GM12878 (cell line): Measurements from ENCODE around the gene EDEM3. TPM values are rescaled to one million over a fixed set of nuclear protein-coding genes. Genes with fewer than 3 reads are reported as not detected.

ENCODE experiments used
- ATAC-seq: fragments of 200-7000 bp; cut with Tn5 transposase; 3 replicates; pipeline ENCODE4 v1.9.1; 2020; ENCODE audit warnings: mild to moderate bottlenecking, moderate library complexity
- BruUV-seq: library from RNA; stranded (reverse); fragments of 400-500 nt; replicated peaks from 2 replicates; lab custom pipeline; 2021; lab: Mats Ljungman, UMichigan
- CTCF ChIA-PET: fragments of 300-600 bp; sonication (Branson Sonifier 250); formaldehyde crosslinking; extraction: SDS; loops from one replicate; lab custom pipeline; 2021; ENCODE audit warnings: inconsistent platforms; lab: Yijun Ruan, JAX
- POLR2A ChIA-PET: fragments of 350-600 bp; formaldehyde crosslinking; extraction: SDS; loops from one replicate; lab custom pipeline; 2021; ENCODE audit warnings: inconsistent platforms; lab: Charles Lee
- RAD21 ChIA-PET: fragments of 300-600 bp; sonication (Branson Sonifier 250); formaldehyde crosslinking; loops from one replicate; lab custom pipeline; 2023; ENCODE audit warnings: antibody characterized with exemption; ENCODE audit not compliant: unreplicated experiment; lab: Charles Lee
- SMC1A ChIA-PET: fragments of 300-600 bp; sonication (Branson Sonifier 250); formaldehyde crosslinking; loops from one replicate; lab custom pipeline; 2023; ENCODE audit not compliant: unreplicated experiment, uncharacterized antibody; lab: Charles Lee
- DNase-seq: peaks from one replicate; pipeline ENCODE4 v3.0.0-alpha.2; 2011; ENCODE audit warnings: low read depth, low spot score
- FAIRE-seq: peaks from 3 replicates; lab custom pipeline; 2011; peaks lifted over from hg19 to GRCh38; lab: Jason Lieb, UNC
- H2AFZ ChIP-seq: 2 replicates; pipeline ENCODE4 v1.6.0; 2011; ENCODE audit warnings: low read depth, low read length, control low read depth; ENCODE audit not compliant: control insufficient read depth
- H3K27ac ChIP-seq: 2 replicates; pipeline ENCODE4 v1.5.1; 2011; ENCODE audit warnings: control low read depth; ENCODE audit not compliant: control insufficient read depth, insufficient read depth
- H3K27me3 ChIP-seq, 2 experiments: replicated peaks in 1 of 2; 2 replicates each; pipeline versions ENCODE4 v1.6.0 to v1.6.1; 2011; ENCODE audit warnings: low read length in 1 of 2; ENCODE audit not compliant: control insufficient read depth in 2 of 2, insufficient read depth in 2 of 2
- H3K36me3 ChIP-seq, 2 experiments: 2 replicates each; pipeline ENCODE4 v1.5.1; 2011; ENCODE audit warnings: low read length in 1 of 2; ENCODE audit not compliant: control insufficient read depth in 2 of 2, insufficient read depth in 2 of 2
- H3K4me1 ChIP-seq: 2 replicates; pipeline ENCODE4 v1.6.1; 2011; ENCODE audit warnings: mild to moderate bottlenecking, low read length, moderate library complexity, mixed read lengths; ENCODE audit not compliant: control insufficient read depth, insufficient read depth
- H3K4me2 ChIP-seq: 2 replicates; pipeline ENCODE4 v1.6.0; 2011; ENCODE audit warnings: control low read depth; ENCODE audit not compliant: control insufficient read depth, insufficient read depth
- H3K4me3 ChIP-seq: fragments of 200-600 bp; sonication (generic); 2 replicates; pipeline ENCODE4 v1.5.1; 2016
- H3K79me2 ChIP-seq: 2 replicates; pipeline ENCODE4 v1.6.0; 2011; ENCODE audit warnings: low read length; ENCODE audit not compliant: control insufficient read depth, insufficient read depth
- H3K9ac ChIP-seq: 2 replicates; pipeline ENCODE4 v1.8.0; 2011; ENCODE audit warnings: low read length, control low read depth, mixed read lengths; ENCODE audit not compliant: control insufficient read depth, insufficient read depth
- H3K9me3 ChIP-seq: replicated peaks from 3 replicates; pipeline ENCODE4 v1.5.1; 2011; ENCODE audit warnings: mild to moderate bottlenecking, low read length; ENCODE audit not compliant: control insufficient read depth, insufficient read depth
- H4K20me1 ChIP-seq: 2 replicates; pipeline ENCODE4 v1.6.0; 2011; ENCODE audit not compliant: control insufficient read depth, insufficient read depth
- CEBPB ChIP-seq, 2 experiments: fragments of 150-350 bp in 1 of 2; IDR thresholded peaks; 2 replicates each; pipeline ENCODE4 v1.6.1; 2012 to 2014; ENCODE audit warnings: low read depth in 2 of 2, low read length in 2 of 2, borderline replicate concordance in 1 of 2, inconsistent platforms in 1 of 2
- NFIC ChIP-seq: IDR thresholded peaks from 2 replicates; pipeline ENCODE4 v1.6.1; 2012; ENCODE audit warnings: low read depth, mild to moderate bottlenecking, inconsistent platforms, low read length, moderate library complexity
- POLR2AphosphoS5 ChIP-seq: IDR thresholded peaks from 2 replicates; pipeline ENCODE4 v1.6.1; 2011; ENCODE audit warnings: mild to moderate bottlenecking, low read length, inconsistent platforms
- SMAD1 ChIP-seq: fragments of 450-650 bp; IDR thresholded peaks from 2 replicates; pipeline ENCODE4 v1.6.1; 2018; ENCODE audit warnings: mild to moderate bottlenecking, low read depth; ENCODE audit not compliant: partially characterized antibody
- WGBS: methylation state at CpG from one replicate; pipeline ENCODE4 v1.1.6; 2016; ENCODE audit warnings: low lambda C conversion rate; ENCODE audit not compliant: insufficient replicate concordance, insufficient coverage; ENCODE audit errors: missing lambda C conversion rate; 5-methylcytosine and 5-hydroxymethylcytosine counted together
- in situ Hi-C: fragments of 300-500 bp; cut with MboI; formaldehyde crosslinking; loops from 9 replicates; pipeline ENCODE4 v1.14.3; 2018; ENCODE audit warnings: mixed read lengths
- intact Hi-C: fragments of 100-400 bp; cut with micrococcal nuclease; formaldehyde crosslinking; loops from one replicate; pipeline ENCODE4 v1.14.2; 2022; ENCODE audit not compliant: unreplicated experiment
- polyA plus RNA-seq, 11 experiments: library from polyadenylated mRNA; depleted of rRNA in 4 of 11; unstranded in 6 of 11; stranded (reverse) in 5 of 11; fragments of >200 nt; fragmentation: Nextera tagmentation in 4 of 11; fragmentation: Illumina TruSeq in 1 of 11; extraction: Ambion mirVana in 4 of 11; extraction: Trizol in 1 of 11; gene quantifications; 1 replicate in 1 of 11; 2 replicates in 10 of 11; pipeline versions ENCODE4 v1.2.1 to v1.2.3, GENCODE V29; 2011 to 2016; ENCODE audit warnings: inconsistent platforms in 2 of 11, missing spikeins in 2 of 11, low read depth in 1 of 11
- total RNA-seq, 4 experiments: library from RNA; depleted of rRNA in 3 of 4; stranded (reverse); fragments of >200 nt in 3 of 4; fragmentation: Illumina TruSeq in 1 of 4; extraction: Trizol in 1 of 4; gene quantifications; 2 replicates each; pipeline versions ENCODE4 v1.2.1 to v1.2.3, GENCODE V29; 2013 to 2021
- TF ChIP-seq, protein P1 (sequence below): fragments of 450-650 bp; IDR thresholded peaks from 2 replicates; pipeline ENCODE4 v1.6.1; 2016; ENCODE audit warnings: mild to moderate bottlenecking
- TF ChIP-seq, protein P2 (sequence below): fragments of 450-650 bp; IDR thresholded peaks from 2 replicates; pipeline ENCODE4 v1.6.1; 2017; ENCODE audit warnings: mild to moderate bottlenecking, moderate library complexity

EDEM3 gene
- total and polyA plus RNA-seq, 10 of the 15 experiments (the other 5 are each of a cell fraction or from before 2014, with no cell fraction given): 6.4 to 19.3 (median 14.3) TPM

DNA sequence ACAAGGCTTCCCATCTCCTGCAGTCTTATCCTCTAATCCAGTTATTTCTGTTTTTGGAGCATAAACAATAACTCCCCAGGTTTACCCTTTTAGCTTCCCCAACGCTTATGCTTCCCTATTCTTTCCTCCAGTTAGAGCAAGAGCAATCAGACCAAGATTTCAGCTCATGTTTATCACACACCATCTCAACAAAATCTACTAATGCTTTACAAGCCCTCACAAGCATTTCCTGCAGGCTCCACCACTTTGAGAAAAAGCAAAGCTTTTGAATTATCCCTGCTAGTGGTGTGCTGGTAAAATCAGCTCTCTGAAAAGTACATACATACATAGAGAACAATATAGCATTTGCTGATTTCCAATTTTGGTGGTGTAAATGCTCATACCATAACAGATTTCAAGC lies 92.9 kb downstream of the EDEM3 start:
- ATAC-seq: no peak
- Histone ChIP-seq H3K4me1 (no peaks in the 10 kb centered on the region), H3K9me3 (no peaks in the 10 kb centered on the region), H3K4me3 (no peak overlapping the region), H3K4me2 (no peak overlapping the region), H3K36me3 (no peaks in the 10 kb centered on the region), H3K79me2 (no peaks in the 10 kb centered on the region), H3K27ac (no peak overlapping the region), H2AFZ (no peak overlapping the region), H3K9ac (no peak overlapping the region), H3K27me3 (peaks cover 0 to 3% of the 10 kb centered on the region in 2 experiments; a peak in 2 of 4 replicates), H4K20me1 (no peaks in the 10 kb centered on the region)
- no TSS peak for BruUV-seq
- ChIA-PET SMC1A (interaction anchor here (0.8 to 1.3 kb wide), 4 partner anchors 9 to 586 kb away, joined by 3 to 6 read pairs (median 4); no protein-coding TSS in a partner anchor), CTCF (interaction anchor here (1.1 to 1.3 kb wide), 3 partner anchors 9 to 15 kb away, joined by 3 to 5 read pairs (median 3); no protein-coding TSS in a partner anchor), RAD21 (no interaction called here), POLR2A (interaction anchor here (0.8 kb wide), 1 partner anchor 9 kb away, joined by 4 read pairs; no protein-coding TSS in a partner anchor)
- intact Hi-C loops: loop anchor here (5.0 to 10.0 kb wide), 3 partner anchors 63 to 584 kb away; no protein-coding TSS in a partner anchor
- FAIRE-seq: no peak
- TF ChIP-seq POLR2AphosphoS5: no peak
- WGBS: 44% methylated on average over 1 of the region's 1 CpG
- DNase-seq: no peak
- in situ Hi-C loops: loop anchor here (10.0 kb wide), 1 partner anchor 577 kb away; no protein-coding TSS in a partner anchor

DNA sequence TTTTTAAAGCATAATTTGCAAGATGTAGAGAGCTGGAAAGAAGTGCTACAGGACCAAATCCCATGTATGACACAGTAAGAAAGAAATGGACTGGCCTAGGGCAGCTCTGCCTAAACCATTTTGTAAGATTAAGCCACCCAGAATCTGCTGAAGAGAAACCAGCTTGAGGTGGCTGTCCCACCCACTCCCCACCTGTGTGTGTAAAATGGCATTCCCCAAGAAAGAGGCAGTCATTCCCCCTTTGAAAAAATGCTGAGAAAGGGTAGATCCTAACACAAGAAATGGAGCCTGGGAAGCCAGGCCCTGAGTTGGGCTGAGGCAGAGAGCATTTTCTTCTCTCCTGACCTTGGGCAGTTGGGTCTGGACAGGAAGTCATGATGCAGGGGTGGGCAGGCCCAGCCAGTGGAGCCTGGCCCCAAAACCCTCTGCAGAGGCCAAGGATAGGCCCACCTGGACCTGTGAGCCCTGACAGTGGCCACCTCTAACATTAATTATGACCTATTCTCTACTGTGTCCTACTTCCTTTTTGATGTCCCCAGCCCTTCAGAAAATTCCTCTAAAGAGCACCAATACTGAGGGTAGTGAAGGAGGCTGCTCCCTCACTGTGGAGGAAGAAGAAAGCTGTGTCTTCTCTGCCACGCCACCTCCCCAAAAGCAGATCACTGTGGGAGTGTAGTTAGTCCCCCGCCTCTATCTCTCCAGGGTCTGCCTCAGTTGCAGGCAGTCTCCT lies 94.0 kb downstream of the EDEM3 start:
- Histone ChIP-seq H3K79me2 (no peaks in the 10 kb centered on the region), H3K4me1 (no peaks in the 10 kb centered on the region), H3K27me3 (peaks cover 0 to 3% of the 10 kb centered on the region in 2 experiments; a peak in 2 of 4 replicates), H3K9me3 (no peaks in the 10 kb centered on the region), H2AFZ (no peak overlapping the region), H4K20me1 (no peaks in the 10 kb centered on the region), H3K4me3 (no peak overlapping the region), H3K9ac (no peak overlapping the region), H3K4me2 (no peak overlapping the region), H3K27ac (no peak overlapping the region), H3K36me3 (no peaks in the 10 kb centered on the region)
- FAIRE-seq: no peak
- no peak for TF ChIP-seq SMAD1
- TF ChIP-seq, protein P1, sequence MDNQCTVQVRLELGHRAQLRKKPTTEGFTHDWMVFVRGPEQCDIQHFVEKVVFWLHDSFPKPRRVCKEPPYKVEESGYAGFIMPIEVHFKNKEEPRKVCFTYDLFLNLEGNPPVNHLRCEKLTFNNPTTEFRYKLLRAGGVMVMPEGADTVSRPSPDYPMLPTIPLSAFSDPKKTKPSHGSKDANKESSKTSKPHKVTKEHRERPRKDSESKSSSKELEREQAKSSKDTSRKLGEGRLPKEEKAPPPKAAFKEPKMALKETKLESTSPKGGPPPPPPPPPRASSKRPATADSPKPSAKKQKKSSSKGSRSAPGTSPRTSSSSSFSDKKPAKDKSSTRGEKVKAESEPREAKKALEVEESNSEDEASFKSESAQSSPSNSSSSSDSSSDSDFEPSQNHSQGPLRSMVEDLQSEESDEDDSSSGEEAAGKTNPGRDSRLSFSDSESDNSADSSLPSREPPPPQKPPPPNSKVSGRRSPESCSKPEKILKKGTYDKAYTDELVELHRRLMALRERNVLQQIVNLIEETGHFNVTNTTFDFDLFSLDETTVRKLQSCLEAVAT: no peak
- TF ChIP-seq, protein P2, sequence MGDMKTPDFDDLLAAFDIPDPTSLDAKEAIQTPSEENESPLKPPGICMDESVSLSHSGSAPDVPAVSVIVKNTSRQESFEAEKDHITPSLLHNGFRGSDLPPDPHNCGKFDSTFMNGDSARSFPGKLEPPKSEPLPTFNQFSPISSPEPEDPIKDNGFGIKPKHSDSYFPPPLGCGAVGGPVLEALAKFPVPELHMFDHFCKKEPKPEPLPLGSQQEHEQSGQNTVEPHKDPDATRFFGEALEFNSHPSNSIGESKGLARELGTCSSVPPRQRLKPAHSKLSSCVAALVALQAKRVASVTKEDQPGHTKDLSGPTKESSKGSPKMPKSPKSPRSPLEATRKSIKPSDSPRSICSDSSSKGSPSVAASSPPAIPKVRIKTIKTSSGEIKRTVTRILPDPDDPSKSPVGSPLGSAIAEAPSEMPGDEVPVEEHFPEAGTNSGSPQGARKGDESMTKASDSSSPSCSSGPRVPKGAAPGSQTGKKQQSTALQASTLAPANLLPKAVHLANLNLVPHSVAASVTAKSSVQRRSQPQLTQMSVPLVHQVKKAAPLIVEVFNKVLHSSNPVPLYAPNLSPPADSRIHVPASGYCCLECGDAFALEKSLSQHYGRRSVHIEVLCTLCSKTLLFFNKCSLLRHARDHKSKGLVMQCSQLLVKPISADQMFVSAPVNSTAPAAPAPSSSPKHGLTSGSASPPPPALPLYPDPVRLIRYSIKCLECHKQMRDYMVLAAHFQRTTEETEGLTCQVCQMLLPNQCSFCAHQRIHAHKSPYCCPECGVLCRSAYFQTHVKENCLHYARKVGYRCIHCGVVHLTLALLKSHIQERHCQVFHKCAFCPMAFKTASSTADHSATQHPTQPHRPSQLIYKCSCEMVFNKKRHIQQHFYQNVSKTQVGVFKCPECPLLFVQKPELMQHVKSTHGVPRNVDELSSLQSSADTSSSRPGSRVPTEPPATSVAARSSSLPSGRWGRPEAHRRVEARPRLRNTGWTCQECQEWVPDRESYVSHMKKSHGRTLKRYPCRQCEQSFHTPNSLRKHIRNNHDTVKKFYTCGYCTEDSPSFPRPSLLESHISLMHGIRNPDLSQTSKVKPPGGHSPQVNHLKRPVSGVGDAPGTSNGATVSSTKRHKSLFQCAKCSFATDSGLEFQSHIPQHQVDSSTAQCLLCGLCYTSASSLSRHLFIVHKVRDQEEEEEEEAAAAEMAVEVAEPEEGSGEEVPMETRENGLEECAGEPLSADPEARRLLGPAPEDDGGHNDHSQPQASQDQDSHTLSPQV: no peak
- TF ChIP-seq CEBPB (IDR thresholded peaks at IDR 0.05; ENCODE audit: borderline replicate concordance in 1 of 2, low read depth in 2 of 2, low read length in 2 of 2): no peak
- no peak for TF ChIP-seq NFIC
- in situ Hi-C loops: loop anchor here (10.0 kb wide), 1 partner anchor 576 kb away; no protein-coding TSS in a partner anchor
- ChIA-PET RAD21 (no interaction called here), CTCF (interaction anchor here (1.0 to 1.2 kb wide), 2 partner anchors 9 to 16 kb away, joined by 3 read pairs; no protein-coding TSS in a partner anchor), SMC1A (interaction anchor here (1.2 to 1.3 kb wide), 2 partner anchors 10 to 297 kb away, joined by 3 to 6 read pairs; no protein-coding TSS in a partner anchor), POLR2A (interaction anchor here (0.8 kb wide), 1 partner anchor 10 kb away, joined by 4 read pairs; no protein-coding TSS in a partner anchor)
- WGBS: 51% methylated on average over 2 of the region's 2 CpGs
- intact Hi-C loops: loop anchor here (5.0 to 10.0 kb wide), 3 partner anchors 64 to 583 kb away; no protein-coding TSS in a partner anchor
- ATAC-seq: no peak
- no TSS peak for BruUV-seq
- DNase-seq: no peak
